ENCODE measurements around the gene TDRD10. TPM values are rescaled to one million over a fixed set of nuclear protein-coding genes. Genes with fewer than 3 reads are reported as not detected.

TDRD10 gene
- polyA plus RNA-seq, 3 donors = not detected

DNA sequence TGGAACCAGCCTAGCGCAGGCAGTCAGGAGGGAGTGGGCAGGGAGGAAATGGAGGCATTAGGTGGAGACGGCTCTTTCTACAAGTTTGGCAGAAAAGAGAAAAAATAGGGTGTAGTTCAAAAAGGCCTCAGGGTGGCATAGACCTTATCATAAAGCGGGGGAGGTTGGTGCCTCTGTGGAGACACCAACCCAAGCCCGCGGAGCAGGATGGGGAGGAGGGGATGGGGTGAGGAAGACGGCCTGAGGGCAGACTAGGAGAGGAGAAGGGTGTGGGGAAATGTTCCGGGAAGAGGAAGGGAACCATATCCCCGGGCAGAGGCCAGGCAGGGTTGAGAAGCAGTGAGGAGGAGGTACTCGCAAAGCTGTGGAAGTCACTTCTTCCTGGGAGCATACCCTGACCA lies 17.6 kb downstream of the TDRD10 start:
- Histone ChIP-seq H3K27ac (ENCODE audit: low read depth in 1 of 2, low read length in 2 of 2) (no peak overlapping the region), H3K27me3 (ENCODE audit: control insufficient read depth in 2 of 2, insufficient read depth in 2 of 2, low read length in 2 of 2) (no peaks in the 10 kb centered on the region), H3K36me3 (replicated peaks in 1 of 2; ENCODE audit: control insufficient read depth in 1 of 2, insufficient read depth in 2 of 2, low read length in 2 of 2) (no peaks in the 10 kb centered on the region), H3K4me3 (replicated peaks in 1 of 3; ENCODE audit: low read depth in 2 of 3, low read length in 3 of 3) (no peak overlapping the region), H3K79me2 (ENCODE audit: insufficient read depth, low read length) (no peaks in the 10 kb centered on the region), H3K4me2 (replicated peaks; ENCODE audit: extremely low read depth, low read length, poor library complexity, severe bottlenecking) (no peak overlapping the region), H3K9ac (ENCODE audit: insufficient read depth, low read length, poor library complexity, severe bottlenecking) (no peak overlapping the region), H4K20me1 (ENCODE audit: insufficient read depth, low read length) (no peaks in the 10 kb centered on the region), H3K4me1 (ENCODE audit: control insufficient read depth in 1 of 2, insufficient read depth in 2 of 2, low read length in 2 of 2) (no peaks in the 10 kb centered on the region), H3K9me3 (replicated peaks in 1 of 2; ENCODE audit: control insufficient read depth in 1 of 2, insufficient read depth in 1 of 2, low read length in 2 of 2) (no peaks in the 10 kb centered on the region), H2AFZ (ENCODE audit: insufficient read depth, low read depth, low read length, poor library complexity, severe bottlenecking) (no peak overlapping the region)
- TF ChIP-seq, protein P1, sequence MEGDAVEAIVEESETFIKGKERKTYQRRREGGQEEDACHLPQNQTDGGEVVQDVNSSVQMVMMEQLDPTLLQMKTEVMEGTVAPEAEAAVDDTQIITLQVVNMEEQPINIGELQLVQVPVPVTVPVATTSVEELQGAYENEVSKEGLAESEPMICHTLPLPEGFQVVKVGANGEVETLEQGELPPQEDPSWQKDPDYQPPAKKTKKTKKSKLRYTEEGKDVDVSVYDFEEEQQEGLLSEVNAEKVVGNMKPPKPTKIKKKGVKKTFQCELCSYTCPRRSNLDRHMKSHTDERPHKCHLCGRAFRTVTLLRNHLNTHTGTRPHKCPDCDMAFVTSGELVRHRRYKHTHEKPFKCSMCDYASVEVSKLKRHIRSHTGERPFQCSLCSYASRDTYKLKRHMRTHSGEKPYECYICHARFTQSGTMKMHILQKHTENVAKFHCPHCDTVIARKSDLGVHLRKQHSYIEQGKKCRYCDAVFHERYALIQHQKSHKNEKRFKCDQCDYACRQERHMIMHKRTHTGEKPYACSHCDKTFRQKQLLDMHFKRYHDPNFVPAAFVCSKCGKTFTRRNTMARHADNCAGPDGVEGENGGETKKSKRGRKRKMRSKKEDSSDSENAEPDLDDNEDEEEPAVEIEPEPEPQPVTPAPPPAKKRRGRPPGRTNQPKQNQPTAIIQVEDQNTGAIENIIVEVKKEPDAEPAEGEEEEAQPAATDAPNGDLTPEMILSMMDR (IDR thresholded peaks at IDR 0.05) = no peak
- Mint-ChIP-seq H3K4me3 (no peak overlapping the region), H3K36me3 (no peaks in the 10 kb centered on the region), H3K9me3 (no peaks in the 10 kb centered on the region), H3K27ac (peak overlapping the region in 1 of 7 donors; percentile 49), H3K4me1 (peaks cover 2% of the 10 kb centered on the region), H3K27me3 (ENCODE audit: low read depth in 3 of 3) (peaks cover 1 to 10% (median 7%) of the 10 kb centered on the region in 3 donors)
- 68% methylated on average over 7 of the region's 9 CpGs for WGBS (ENCODE audit: insufficient coverage)
- no peak for DNase-seq
- intact Hi-C loops (cut with micrococcal nuclease) = no loop called here

DNA sequence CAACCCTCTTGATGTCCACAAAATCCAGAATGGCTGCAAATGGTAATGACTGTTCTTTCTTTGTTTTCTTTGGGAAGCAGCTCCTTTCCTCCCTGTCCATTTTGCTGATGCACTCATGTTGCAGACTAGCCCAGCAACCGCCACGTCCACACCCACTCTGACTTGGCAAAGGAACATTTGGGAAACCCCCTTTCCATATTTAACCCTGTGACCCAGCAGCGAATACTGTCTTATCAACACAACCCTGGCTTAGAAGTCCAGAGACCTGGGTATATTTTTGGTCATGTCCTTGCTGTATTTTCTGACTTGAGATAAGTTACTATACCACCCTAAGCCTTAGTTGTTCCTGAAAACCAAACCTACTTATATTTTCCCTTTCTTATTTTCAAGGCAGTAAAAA lies 18.3 kb downstream of the TDRD10 start:
- Histone ChIP-seq H3K9ac (ENCODE audit: insufficient read depth, low read length, poor library complexity, severe bottlenecking) (no peak overlapping the region), H3K79me2 (ENCODE audit: insufficient read depth, low read length) (no peaks in the 10 kb centered on the region), H3K27me3 (ENCODE audit: control insufficient read depth in 2 of 2, insufficient read depth in 2 of 2, low read length in 2 of 2) (no peaks in the 10 kb centered on the region), H3K4me1 (ENCODE audit: control insufficient read depth in 1 of 2, insufficient read depth in 2 of 2, low read length in 2 of 2) (no peaks in the 10 kb centered on the region), H3K9me3 (replicated peaks in 1 of 2; ENCODE audit: control insufficient read depth in 1 of 2, insufficient read depth in 1 of 2, low read length in 2 of 2) (no peaks in the 10 kb centered on the region), H2AFZ (ENCODE audit: insufficient read depth, low read depth, low read length, poor library complexity, severe bottlenecking) (no peak overlapping the region), H3K4me3 (replicated peaks in 1 of 3; ENCODE audit: low read depth in 2 of 3, low read length in 3 of 3) (no peak overlapping the region), H4K20me1 (ENCODE audit: insufficient read depth, low read length) (no peaks in the 10 kb centered on the region), H3K27ac (ENCODE audit: low read depth in 1 of 2, low read length in 2 of 2) (no peak overlapping the region), H3K36me3 (replicated peaks in 1 of 2; ENCODE audit: control insufficient read depth in 1 of 2, insufficient read depth in 2 of 2, low read length in 2 of 2) (no peaks in the 10 kb centered on the region), H3K4me2 (replicated peaks; ENCODE audit: extremely low read depth, low read length, poor library complexity, severe bottlenecking) (no peak overlapping the region)
- no peak for DNase-seq
- Mint-ChIP-seq H3K27ac (no peak overlapping the region), H3K27me3 (ENCODE audit: low read depth in 3 of 3) (peaks cover 1 to 10% (median 7%) of the 10 kb centered on the region in 3 donors), H3K4me1 (peaks cover 2% of the 10 kb centered on the region), H3K4me3 (no peak overlapping the region), H3K36me3 (no peaks in the 10 kb centered on the region), H3K9me3 (no peaks in the 10 kb centered on the region)
- TF ChIP-seq, protein P1 (IDR thresholded peaks at IDR 0.05) = no peak
- intact Hi-C loops (cut with micrococcal nuclease) = no loop called here
- WGBS (ENCODE audit: insufficient coverage) = 66% methylated on average over 2 of the region's 3 CpGs
